Erythroblast (primary cell): ENCODE results near the gene HMOX2.

Source experiments
- GATA1 ChIP-seq: IDR thresholded peaks from 2 replicates; pipeline ENCODE4 v1.6.1; 2011; ENCODE audit warnings: low read depth, mild to moderate bottlenecking, control low read depth, low read length, moderate library complexity
- POLR2A ChIP-seq: IDR thresholded peaks from 2 replicates; pipeline ENCODE4 v1.6.1; 2011; ENCODE audit warnings: mild to moderate bottlenecking, low read length

DNA sequence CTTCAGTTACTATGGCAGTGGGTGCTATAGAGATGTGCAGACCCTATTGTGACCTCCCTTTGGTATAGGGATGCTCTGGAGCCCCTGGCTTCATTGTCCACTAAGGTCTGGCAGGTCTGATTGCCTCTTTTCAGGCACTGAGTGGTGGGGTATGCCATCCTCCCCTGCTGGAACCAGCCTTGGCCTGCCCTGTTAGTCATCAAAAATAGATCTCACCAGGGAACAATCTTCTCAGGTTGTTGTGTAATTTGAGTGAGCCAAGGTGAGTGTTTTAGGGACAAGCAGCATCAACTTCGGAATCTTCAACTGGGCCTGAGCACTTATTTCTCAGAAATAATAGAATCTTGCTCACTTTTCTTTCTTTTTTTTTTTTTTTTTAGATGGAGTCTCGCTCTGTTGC lies 19.6 kb downstream of the HMOX2 start:
- TF ChIP-seq POLR2A (no peak), GATA1 (no peak)
